Measurements from ENCODE around the gene DIAPH3. TPM values are rescaled to one million over a fixed set of nuclear protein-coding genes. Genes with fewer than 3 reads are reported as not detected.

DIAPH3 gene
- polyA plus RNA-seq, 1 of the 3 experiments (the other 2 are of a cell fraction): 5.4 TPM

DNA sequence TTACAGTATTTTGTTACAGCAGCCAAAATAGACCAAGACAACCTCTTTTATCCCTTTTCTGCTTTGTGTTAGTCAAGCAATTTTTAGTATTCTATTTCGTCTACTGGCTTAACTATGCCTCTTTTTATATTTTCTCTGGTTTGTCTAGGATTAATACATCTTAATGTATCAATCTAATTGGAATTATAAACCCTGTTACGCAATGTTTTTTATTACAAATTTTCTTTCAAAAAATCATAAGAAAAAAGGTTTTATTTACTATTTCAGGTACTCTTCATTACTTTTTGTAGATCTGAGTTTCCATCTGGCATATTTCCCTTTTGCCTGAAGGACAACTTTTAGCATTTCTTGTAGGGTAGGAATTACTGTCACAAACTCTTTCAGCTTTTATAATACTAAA lies 275.3 kb downstream of the DIAPH3 start:
- no peaks in the 10 kb centered on the region for H3K27me3 ChIP-seq (ENCODE audit: insufficient read depth)
- TF ChIP-seq, protein P1, sequence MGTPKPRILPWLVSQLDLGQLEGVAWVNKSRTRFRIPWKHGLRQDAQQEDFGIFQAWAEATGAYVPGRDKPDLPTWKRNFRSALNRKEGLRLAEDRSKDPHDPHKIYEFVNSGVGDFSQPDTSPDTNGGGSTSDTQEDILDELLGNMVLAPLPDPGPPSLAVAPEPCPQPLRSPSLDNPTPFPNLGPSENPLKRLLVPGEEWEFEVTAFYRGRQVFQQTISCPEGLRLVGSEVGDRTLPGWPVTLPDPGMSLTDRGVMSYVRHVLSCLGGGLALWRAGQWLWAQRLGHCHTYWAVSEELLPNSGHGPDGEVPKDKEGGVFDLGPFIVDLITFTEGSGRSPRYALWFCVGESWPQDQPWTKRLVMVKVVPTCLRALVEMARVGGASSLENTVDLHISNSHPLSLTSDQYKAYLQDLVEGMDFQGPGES (IDR thresholded peaks at IDR 0.05; ENCODE audit: low read depth, low read length): no peak
- TF ChIP-seq EZH2phosphoT487 (IDR thresholded peaks at IDR 0.05; ENCODE audit: borderline replicate concordance, low read depth): no peak
- no peak for TF ChIP-seq GATA2 (CRISPR knock-in tag; IDR thresholded peaks at IDR 0.05)
- no peak for TF ChIP-seq ZBTB33 (IDR thresholded peaks at IDR 0.05; ENCODE audit: borderline replicate concordance, low read depth)
- no peak for TF ChIP-seq SIN3A (IDR thresholded peaks at IDR 0.05; ENCODE audit: borderline replicate concordance, low read depth, low read length)
- no peak for TF ChIP-seq USF1 (IDR thresholded peaks at IDR 0.05; ENCODE audit: borderline replicate concordance, low read depth)
- no peak for TF ChIP-seq FOXJ3 (CRISPR knock-in tag; IDR thresholded peaks at IDR 0.05)
- TF ChIP-seq GABPA (IDR thresholded peaks at IDR 0.05; ENCODE audit: low read depth): no peak
- no peak for TF ChIP-seq NRF1 (IDR thresholded peaks at IDR 0.05; ENCODE audit: low read depth, low read length)
- TF ChIP-seq, protein P2, sequence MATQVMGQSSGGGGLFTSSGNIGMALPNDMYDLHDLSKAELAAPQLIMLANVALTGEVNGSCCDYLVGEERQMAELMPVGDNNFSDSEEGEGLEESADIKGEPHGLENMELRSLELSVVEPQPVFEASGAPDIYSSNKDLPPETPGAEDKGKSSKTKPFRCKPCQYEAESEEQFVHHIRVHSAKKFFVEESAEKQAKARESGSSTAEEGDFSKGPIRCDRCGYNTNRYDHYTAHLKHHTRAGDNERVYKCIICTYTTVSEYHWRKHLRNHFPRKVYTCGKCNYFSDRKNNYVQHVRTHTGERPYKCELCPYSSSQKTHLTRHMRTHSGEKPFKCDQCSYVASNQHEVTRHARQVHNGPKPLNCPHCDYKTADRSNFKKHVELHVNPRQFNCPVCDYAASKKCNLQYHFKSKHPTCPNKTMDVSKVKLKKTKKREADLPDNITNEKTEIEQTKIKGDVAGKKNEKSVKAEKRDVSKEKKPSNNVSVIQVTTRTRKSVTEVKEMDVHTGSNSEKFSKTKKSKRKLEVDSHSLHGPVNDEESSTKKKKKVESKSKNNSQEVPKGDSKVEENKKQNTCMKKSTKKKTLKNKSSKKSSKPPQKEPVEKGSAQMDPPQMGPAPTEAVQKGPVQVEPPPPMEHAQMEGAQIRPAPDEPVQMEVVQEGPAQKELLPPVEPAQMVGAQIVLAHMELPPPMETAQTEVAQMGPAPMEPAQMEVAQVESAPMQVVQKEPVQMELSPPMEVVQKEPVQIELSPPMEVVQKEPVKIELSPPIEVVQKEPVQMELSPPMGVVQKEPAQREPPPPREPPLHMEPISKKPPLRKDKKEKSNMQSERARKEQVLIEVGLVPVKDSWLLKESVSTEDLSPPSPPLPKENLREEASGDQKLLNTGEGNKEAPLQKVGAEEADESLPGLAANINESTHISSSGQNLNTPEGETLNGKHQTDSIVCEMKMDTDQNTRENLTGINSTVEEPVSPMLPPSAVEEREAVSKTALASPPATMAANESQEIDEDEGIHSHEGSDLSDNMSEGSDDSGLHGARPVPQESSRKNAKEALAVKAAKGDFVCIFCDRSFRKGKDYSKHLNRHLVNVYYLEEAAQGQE (IDR thresholded peaks at IDR 0.05; ENCODE audit: low read depth, low read length): no peak
- TF ChIP-seq RFX5 (IDR thresholded peaks at IDR 0.05; ENCODE audit: low read length): no peak
- TF ChIP-seq USF2 (IDR thresholded peaks at IDR 0.05; ENCODE audit: borderline replicate concordance, low read depth, low read length): no peak
- no peak for TF ChIP-seq NFIC (IDR thresholded peaks at IDR 0.05; ENCODE audit: borderline replicate concordance)
- TF ChIP-seq YY1 (IDR thresholded peaks at IDR 0.05; ENCODE audit: low read depth): no peak
- no peak for TF ChIP-seq RCOR1 (IDR thresholded peaks at IDR 0.05; ENCODE audit: low read length)
- TF ChIP-seq TAF1 (IDR thresholded peaks at IDR 0.05; ENCODE audit: borderline replicate concordance, low read depth, low read length): no peak
- TF ChIP-seq TCF12 (IDR thresholded peaks at IDR 0.05): no peak
- no peak for TF ChIP-seq POLR2AphosphoS5 (IDR thresholded peaks at IDR 0.05; ENCODE audit: low read depth, low read length)
- no peak for TF ChIP-seq CHD2 (IDR thresholded peaks at IDR 0.05; ENCODE audit: low read length, partially characterized antibody)
- H3K36me3 ChIP-seq (replicated peaks in 1 of 2; ENCODE audit: control insufficient read depth in 1 of 2, insufficient read depth in 2 of 2, low read length in 1 of 2): peaks cover 0 to 12% of the 10 kb centered on the region in 2 experiments
- POLR2A ChIA-PET: no interaction called here
- H4K20me1 ChIP-seq (ENCODE audit: insufficient read depth): no peaks in the 10 kb centered on the region
- no peaks in the 10 kb centered on the region; the same call in 1 of the 2 replicates for H3K9me2 ChIP-seq
- no peak overlapping the region for H2AFZ ChIP-seq (ENCODE audit: low read depth)
- H3F3A ChIP-seq (replicated peaks; ENCODE audit: insufficient read depth): no peaks in the 10 kb centered on the region
- peaks cover 6 to 20% of the 10 kb centered on the region in 2 experiments; a peak in 3 of 4 replicates for H3K4me1 ChIP-seq (ENCODE audit: control insufficient read depth in 1 of 2, insufficient read depth in 2 of 2, low read depth in 1 of 2, low read length in 1 of 2)
- CTCF ChIA-PET: no interaction called here
- no peak overlapping the region for H3K9ac ChIP-seq
- no peak for DNase-seq
- H3K27ac ChIP-seq (ENCODE audit: low read depth in 2 of 2, low read length in 1 of 2): no peak overlapping the region
- no peaks in the 10 kb centered on the region; the same call in 1 of the 2 replicates for H3K79me2 ChIP-seq (ENCODE audit: insufficient read depth)
- 98% methylated on average over 2 of the region's 2 CpGs for WGBS (ENCODE audit: low lambda C conversion rate)
- H3K4me3 ChIP-seq (ENCODE audit: low read depth in 2 of 2, low read length in 1 of 2): no peak overlapping the region
- no peak overlapping the region for H3K4me2 ChIP-seq
- no peaks in the 10 kb centered on the region for H3K9me3 ChIP-seq

Data from SK-N-SH (cell line).